ENCODE measurements around the gene HJURP.

Gene HJURP

DNA sequence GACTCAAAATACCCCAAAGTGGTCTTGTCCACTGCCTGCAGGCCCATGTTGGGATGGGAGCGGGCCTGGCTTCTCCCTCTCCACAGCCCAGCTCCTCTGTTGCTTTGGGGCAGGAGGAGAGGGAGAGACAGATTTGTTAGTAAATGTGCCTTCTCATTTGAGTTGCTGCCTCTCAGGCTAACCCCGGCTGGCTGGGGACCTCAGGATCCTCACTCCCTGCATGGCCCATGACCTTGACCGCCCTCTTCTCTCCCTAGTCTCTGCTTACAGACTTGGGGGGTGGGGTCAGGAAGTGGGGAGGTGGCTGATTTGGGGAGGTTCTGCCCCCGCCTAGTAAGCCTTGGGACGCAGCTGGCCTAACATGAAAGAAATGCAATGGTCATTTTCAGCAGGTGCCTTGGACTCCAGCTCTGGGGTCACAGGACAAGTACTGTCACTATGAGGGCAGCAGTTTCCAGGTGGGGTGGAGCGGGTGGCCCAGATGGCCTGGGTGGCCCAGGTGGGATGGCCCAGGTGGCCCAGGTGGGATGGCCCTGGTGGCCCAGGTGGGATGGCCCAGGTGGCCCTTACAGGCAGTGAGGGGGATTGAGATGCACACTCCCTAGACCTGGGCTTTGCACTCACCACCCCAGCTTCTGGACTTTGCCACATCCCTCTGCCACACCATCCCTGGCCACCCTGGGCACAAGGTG is 24.1 kb downstream of the HJURP start:
- DNase-seq: no peak

DNA sequence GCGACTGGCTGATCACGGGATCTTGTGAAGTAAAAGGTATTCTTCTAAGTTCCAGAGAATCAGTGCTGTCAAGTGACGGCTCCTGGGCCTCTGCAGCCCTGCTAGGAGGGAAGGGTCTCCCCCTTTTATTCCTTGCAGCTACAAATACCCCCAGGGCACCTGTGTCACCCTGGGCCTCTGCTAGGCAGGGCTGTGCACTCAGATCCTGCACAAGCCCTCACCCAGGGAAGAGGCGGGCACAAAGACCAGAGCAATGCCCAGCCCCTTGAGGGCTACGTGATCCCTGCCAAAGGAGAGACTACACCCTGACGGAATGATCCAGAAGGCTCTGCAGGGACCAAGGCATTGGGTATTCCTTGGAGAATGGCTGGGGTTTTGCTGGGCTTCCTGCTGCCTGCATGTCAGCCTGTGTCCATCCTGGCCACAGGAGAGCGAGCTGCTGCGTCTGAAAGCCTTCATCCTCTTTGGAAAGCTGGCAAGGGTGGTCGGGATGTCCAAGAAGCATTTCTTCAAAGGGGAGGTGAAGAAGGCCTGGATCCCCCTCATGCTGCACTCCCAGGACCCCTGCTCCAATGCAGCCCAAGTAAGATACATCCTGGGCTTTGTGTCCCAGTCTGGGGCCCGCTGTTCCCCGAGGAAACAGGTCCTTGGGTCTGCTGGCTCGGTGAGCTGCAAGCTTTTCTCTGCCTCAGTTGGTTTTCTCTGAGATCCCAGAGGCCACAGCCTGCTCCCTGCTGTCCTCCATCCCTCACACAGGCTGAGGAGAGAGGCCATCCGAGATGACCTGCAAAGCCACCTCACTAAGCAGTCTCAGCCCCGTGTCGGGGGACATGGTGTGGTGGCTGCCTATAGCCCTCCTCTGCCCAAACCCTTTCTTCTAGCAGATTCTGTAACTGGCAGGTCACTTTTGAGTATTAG is 24.9 kb downstream of the HJURP start:
- no peak for DNase-seq

DNA sequence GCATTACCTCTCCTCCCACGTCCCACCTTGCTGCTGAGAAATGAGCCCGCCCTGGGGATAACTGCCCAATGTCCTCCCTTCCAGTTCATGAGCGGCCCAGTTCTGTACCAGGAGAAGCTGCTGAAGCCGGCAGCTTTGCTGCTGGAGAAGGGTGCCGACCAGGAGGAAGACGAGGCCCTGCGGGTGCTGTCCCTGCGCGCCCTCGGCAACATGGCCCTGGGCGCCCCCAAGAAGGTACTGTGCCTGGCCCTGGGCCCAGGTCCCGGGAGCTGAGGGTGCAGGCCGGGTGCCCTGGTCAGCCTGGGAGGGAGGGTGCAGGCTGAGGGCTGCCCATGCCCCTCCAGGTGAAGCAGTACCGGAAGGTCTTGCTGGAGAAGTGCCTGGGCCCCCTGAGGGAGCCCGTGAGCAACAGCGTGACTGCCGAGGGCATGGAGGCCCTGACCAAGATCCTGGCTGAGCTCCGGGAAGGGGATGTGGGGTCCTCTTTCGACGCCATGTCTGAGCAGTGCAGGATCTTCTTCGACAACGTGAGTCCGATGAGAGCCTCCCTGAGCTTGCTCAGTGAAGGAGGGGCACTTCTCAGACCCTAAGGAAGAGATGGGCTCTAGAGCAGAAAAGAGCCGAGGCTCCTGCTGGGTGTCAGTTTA is 25.7 kb downstream of the HJURP start:
- no peak for DNase-seq

GRCh38 chr2:233824373-233824772 is 30.0 kb downstream of the HJURP start:
- no peak for DNase-seq

- DNase-seq: no peak
Measured at GRCh38 chr2:233823731-233824121, 30.6 kb downstream of the HJURP start.

- DNase-seq: no peak
Measured at GRCh38 chr2:233822781-233823730, 31.3 kb downstream of the HJURP start.

DNA sequence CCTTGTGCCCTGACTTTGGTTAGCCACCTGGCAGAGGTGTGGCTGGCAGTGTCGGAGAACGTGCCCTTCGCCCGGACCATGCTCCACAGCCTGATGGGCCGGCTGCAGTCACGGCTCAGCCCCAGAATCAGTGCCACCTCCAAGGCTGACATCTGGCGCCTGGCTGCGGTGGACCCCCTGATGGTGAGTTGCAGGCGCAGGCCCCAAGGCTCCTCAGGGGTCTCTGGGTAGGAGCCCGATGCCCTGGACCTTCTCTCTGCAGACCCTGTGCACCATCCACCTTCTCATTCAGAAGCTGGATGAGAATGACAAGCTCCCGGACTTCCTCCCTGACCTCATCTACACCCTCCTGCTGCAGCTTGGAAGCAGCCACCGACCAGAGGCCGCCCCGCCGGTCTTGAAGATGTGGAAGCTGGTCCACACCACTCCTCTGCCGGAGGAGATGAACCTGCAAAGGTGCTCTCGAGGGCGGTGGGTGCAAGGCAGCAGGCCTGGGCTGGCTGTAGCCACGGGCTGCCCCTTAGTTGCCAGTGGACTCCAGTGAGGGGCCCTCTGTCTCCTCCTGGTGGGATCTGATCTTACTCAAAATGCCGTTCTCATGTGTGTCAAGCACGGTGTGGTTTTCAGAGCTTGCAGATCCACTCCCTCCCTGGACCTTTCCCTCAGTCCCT is 32.1 kb downstream of the HJURP start:
- DNase-seq: no peak

DNA sequence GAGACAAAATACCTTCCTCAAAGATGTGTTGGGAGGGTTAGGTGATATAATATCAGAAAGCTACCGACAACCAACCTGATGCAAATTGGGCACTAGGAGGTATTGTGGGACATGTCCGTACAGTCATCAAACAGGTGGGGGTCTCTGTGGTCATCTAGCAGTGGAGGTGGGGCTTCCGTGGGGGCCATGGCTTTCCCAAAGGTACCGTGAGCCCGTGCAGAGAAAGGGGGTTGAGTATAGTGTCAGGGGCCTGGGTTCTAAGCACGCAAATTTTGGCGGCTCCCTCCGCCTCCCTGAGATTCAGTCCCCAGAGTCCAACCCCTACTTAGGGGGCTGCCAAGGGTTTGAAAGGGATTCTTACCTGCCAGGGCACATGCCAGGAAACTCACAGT is 32.6 kb downstream of the HJURP start:
- no peak for DNase-seq

GRCh38 chr2:233821196-233821595 is 33.1 kb downstream of the HJURP start:
- no peak for DNase-seq

DNA sequence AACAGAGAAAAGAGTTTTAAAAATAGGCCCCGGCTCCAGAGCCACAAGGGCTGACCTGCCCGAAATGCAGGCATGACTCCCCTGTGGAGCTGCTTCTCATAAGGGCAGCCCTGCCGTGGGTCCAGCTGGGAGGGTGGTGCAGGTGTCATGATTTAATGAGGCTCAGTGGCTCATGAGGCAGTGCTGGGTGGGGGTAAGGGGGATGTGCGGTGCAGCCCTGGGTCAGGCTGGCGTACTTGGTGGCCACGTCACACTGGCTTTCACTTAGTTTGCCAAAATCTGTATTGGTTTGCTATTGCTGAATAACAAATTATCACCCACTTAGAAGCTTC is 33.6 kb downstream of the HJURP start:
- DNase-seq: no peak

DNA sequence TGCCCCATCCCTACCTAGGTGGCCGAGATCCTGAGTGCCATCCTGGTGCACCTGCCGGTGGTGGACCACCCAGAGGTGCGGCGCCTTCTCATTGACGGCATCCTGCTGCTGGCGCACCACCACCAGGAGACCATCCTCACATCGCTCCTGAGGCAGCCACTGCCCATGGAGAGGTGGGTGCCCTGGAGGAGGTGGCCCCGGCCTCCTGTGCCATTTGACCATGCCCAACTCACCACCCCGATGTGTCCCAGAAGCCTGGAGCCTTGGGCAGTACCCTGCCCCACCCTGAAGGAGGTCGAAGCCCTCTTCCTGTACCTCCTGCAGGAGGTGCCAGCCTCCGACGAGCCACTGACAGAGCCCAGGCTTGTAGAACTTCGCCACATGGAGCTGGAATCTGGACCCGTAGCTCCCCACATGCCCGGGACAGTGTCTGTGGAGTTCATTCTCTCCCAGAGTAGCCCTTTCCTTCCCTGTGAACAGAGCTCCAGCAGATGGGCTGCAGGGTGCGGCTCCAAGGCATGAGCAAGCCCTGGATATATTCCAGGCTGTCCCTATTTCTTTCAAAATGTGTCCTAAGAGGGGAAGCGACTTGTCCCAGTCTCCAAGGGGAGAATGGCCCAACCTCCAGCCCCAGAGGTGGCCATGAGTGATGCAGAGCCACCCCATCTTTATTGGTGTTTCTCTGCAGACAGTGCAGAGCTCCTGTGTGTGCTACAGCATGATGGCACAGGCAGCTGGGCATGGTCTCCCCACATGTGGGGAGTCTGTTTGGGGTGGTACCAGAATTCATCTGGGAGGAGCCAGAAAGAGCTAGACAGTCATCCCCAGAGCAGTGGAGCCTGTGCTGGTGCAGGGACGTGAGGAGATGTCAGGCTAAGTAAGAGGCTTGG is 34.2 kb downstream of the HJURP start:
- no peak for DNase-seq

- no peak for DNase-seq
Measured at GRCh38 chr2:233818639-233819621, 35.4 kb downstream of the HJURP start.

GRCh38 chr2:233817995-233818638 is 36.2 kb downstream of the HJURP start:
- DNase-seq: no peak

DNA sequence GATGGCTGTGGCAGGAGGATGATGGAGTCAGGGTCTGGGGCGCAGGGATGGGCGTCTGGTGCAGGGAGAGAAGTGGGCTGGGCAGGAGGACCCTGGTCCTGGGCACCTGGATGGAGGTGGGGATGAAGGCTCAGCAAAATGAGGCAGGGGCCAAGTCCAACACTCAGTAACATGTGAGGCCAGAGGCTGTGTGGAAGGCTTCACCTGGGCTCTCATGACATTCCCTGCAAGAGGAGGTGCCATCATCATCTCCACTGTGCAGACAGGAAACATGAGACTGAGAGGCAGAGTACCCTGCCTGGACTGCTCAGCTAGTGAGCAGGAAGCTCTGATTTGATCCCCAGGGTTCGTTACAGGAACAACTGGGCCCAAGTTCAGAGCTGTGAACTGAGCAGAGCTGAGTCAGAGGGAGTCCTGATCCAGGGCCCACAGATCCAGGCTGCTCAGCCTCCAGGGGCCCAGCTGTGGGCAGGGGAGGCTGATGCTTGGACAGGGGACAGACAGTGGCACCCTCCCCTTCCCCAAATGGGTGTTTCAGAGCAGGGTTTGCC is 36.9 kb downstream of the HJURP start:
- no peak for DNase-seq

GRCh38 chr2:233816771-233817170 is 37.6 kb downstream of the HJURP start:
- no peak for DNase-seq

DNA sequence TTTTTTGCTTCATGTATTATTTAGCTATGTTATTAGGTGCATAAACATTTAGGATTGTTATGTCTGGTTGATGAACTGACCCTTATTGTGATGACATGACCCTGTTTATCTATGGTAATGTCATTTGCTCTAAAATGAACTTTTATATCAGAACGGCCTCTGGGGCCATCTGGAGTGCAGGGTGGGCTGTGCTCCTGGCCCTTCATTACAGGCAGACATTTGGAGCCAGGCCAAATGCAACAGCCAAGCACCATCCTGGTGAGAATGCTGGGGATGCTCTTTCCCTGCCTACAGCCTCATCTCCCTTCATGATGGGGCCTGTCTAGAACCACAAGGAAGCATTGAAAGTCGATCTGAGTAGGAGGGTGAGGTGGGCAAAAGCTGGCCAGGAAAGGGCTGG is 38.0 kb downstream of the HJURP start:
- no peak for DNase-seq

DNA sequence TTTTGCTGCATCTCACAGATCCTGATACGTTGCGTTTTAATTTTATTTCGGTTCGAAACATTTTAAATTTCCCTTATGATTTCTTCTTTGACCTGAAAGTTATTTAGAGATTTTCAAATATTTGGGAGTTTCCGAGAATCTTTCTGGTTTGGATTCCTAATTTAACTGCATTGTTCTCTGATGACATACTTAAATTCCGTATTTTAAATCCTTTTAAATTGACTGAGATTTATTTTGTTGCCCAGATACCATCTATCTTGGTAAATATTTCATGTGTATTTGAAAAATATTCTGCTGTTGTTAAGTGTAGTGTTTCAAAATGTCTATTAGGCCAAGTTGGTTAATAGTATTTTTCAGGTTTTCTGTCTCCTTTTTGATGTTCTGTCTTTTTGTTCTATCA is 38.5 kb downstream of the HJURP start:
- DNase-seq: no peak

DNA sequence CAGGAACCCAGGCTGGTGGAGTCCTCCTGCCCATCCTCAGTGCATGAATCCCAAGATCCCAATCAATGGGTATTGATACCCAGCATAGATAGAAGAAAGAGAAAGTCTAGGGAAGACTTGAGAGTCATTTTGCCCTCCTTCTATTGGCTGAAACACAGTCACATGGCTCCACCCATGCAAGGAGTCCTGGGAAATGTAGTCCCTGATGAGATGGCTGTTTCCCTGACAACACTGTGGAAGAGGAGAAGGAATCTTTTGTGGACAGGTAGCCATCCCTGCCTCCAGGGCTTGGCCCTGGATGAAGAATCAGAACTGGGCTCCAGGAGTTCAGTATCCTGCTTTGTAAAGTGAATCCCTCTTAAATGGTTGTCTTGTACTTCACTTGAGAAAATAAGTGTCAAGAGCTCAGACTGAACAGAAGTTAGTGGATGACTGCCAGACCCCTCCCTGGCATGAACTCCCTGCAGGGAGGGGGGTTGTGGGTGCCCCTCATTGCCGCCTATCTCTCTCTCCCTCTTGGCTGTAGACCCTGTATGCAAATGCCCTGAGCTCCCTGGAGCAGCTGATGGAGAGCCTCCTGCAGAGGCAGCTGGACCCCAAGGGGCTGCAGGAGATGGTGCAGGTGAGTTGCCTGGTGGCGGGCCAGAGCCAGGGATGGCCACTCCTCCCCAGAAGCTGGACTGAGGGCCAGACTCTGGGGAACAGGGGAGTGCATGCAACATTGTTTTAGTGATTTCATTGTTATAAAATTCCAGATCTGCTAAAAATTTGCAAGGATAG is 40.1 kb downstream of the HJURP start:
- no peak for DNase-seq
